ENCODE data around the gene GJA8.
"Not testable (repeated sequence)": the region's sequence is repeated elsewhere in the genome, so short reads cannot be mapped to it uniquely, and the experiment has no call there.

GJA8 gene

DNA sequence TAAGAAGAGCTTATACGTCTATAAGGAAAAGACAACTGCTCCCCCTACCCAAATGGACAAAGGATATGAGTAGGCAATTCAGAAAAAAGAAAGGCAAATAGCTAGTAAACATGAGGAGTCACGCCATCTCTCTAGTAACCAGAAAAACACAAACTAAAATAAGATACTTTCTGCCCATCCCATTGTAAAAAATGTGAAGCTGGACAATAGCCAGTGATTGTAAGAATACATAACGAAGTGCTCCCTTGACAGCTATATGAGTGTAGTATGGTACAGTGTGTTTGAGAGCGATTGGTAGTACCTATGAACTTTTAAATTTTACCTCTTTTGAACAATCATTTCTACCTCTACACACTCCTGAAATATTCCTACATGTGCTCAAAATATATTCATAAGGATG is 7.5 kb upstream of the GJA8 start:
- H3K9me3 ChIP-seq (ENCODE audit: control insufficient read depth, insufficient read depth, low read length), result no peaks in the 10 kb centered on the region
- no peaks in the 10 kb centered on the region for H3K27me3 ChIP-seq (ENCODE audit: control insufficient read depth, insufficient read depth, low read length)
- no peak overlapping the region for H3K4me3 ChIP-seq (ENCODE audit: low read depth, low read length)
- peaks cover 3% of the 10 kb centered on the region for H3K4me1 ChIP-seq (ENCODE audit: control insufficient read depth, insufficient read depth, low read length)
- no peaks in the 10 kb centered on the region for H3K36me3 ChIP-seq (ENCODE audit: control insufficient read depth, insufficient read depth, low read length)
- no peak overlapping the region for H3K9ac ChIP-seq (ENCODE audit: low read depth, low read length)

- Histone ChIP-seq H3K9me3 (ENCODE audit: control insufficient read depth, insufficient read depth, low read length) (no peaks in the 10 kb centered on the region), H3K4me1 (ENCODE audit: control insufficient read depth, insufficient read depth, low read length) (peaks cover 3% of the 10 kb centered on the region), H3K27me3 (ENCODE audit: control insufficient read depth, insufficient read depth, low read length) (no peaks in the 10 kb centered on the region), H3K4me3 (ENCODE audit: low read depth, low read length) (no peak overlapping the region), H3K36me3 (ENCODE audit: control insufficient read depth, insufficient read depth, low read length) (no peaks in the 10 kb centered on the region), H3K9ac (ENCODE audit: low read depth, low read length) (no peak overlapping the region)
These were observed 5.4 kb upstream of the GJA8 start for GRCh38 chr1:147897029-147897752.

- Histone ChIP-seq H3K36me3 (ENCODE audit: control insufficient read depth, insufficient read depth, low read length) (no peaks in the 10 kb centered on the region), H3K9me3 (ENCODE audit: control insufficient read depth, insufficient read depth, low read length) (no peaks in the 10 kb centered on the region), H3K9ac (ENCODE audit: low read depth, low read length) (no peak overlapping the region), H3K4me3 (ENCODE audit: low read depth, low read length) (no peak overlapping the region), H3K4me1 (ENCODE audit: control insufficient read depth, insufficient read depth, low read length) (no peaks in the 10 kb centered on the region), H3K27me3 (ENCODE audit: control insufficient read depth, insufficient read depth, low read length) (no peaks in the 10 kb centered on the region)
These were observed 4.8 kb upstream of the GJA8 start for GRCh38 chr1:147897789-147898188.

DNA sequence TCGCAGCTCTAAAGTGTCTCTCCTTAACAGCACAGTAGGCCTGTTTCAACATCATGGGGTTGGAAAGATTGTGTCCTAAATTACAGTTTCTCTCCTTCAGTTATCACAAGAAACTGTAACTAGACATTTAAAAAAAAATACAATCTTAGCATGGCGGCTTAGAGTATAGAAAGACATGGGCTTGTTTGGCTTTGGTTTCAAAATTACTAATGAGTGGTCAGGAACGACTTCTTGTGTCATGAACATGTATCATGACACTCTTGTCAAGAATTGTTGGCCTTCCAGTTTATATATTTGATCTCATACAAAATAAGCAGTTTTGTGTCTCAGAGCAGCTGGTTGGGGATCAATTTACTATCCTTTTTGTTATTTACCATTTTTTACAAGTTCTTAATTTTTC is 2.1 kb downstream of the GJA8 start:
- Histone ChIP-seq H3K27me3 (ENCODE audit: control insufficient read depth, insufficient read depth, low read length) (peaks cover 2% of the 10 kb centered on the region), H3K4me1 (ENCODE audit: control insufficient read depth, insufficient read depth, low read length) (no peaks in the 10 kb centered on the region), H3K36me3 (ENCODE audit: control insufficient read depth, insufficient read depth, low read length) (no peaks in the 10 kb centered on the region), H3K9ac (ENCODE audit: low read depth, low read length) (no peak overlapping the region), H3K9me3 (ENCODE audit: control insufficient read depth, insufficient read depth, low read length) (no peaks in the 10 kb centered on the region), H3K4me3 (ENCODE audit: low read depth, low read length) (no peak overlapping the region)

DNA sequence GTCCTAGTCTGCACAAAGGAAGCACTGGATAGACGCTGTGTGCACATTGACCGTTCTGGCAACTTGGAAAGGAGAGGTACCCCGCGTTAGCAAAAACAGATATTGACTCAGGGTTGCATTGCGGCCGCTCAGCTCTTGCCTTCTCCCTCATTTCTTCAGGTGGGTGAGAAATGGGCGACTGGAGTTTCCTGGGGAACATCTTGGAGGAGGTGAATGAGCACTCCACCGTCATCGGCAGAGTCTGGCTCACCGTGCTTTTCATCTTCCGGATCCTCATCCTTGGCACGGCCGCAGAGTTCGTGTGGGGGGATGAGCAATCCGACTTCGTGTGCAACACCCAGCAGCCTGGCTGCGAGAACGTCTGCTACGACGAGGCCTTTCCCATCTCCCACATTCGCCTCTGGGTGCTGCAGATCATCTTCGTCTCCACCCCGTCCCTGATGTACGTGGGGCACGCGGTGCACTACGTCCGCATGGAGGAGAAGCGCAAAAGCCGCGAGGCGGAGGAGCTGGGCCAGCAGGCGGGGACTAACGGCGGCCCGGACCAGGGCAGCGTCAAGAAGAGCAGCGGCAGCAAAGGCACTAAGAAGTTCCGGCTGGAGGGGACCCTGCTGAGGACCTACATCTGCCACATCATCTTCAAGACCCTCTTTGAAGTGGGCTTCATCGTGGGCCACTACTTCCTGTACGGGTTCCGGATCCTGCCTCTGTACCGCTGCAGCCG is 5.4 kb downstream of the GJA8 start:
- H3K9ac ChIP-seq (ENCODE audit: low read depth, low read length), result no peak overlapping the region
- H3K9me3 ChIP-seq (ENCODE audit: control insufficient read depth, insufficient read depth, low read length), result no peaks in the 10 kb centered on the region
- H3K4me3 ChIP-seq (ENCODE audit: low read depth, low read length), result no peak overlapping the region
- H3K4me1 ChIP-seq (ENCODE audit: control insufficient read depth, insufficient read depth, low read length), result no peaks in the 10 kb centered on the region
- peaks cover 2% of the 10 kb centered on the region for H3K27me3 ChIP-seq (ENCODE audit: control insufficient read depth, insufficient read depth, low read length)
- H3K36me3 ChIP-seq (ENCODE audit: control insufficient read depth, insufficient read depth, low read length), result no peaks in the 10 kb centered on the region

- no peak overlapping the region for H3K4me3 ChIP-seq (ENCODE audit: low read depth, low read length)
- H3K36me3 ChIP-seq (ENCODE audit: control insufficient read depth, insufficient read depth, low read length), result no peaks in the 10 kb centered on the region
- H3K27me3 ChIP-seq (ENCODE audit: control insufficient read depth, insufficient read depth, low read length), result peaks cover 5% of the 10 kb centered on the region
- H3K9me3 ChIP-seq (ENCODE audit: control insufficient read depth, insufficient read depth, low read length), result no peaks in the 10 kb centered on the region
- H3K4me1 ChIP-seq (ENCODE audit: control insufficient read depth, insufficient read depth, low read length), result no peaks in the 10 kb centered on the region
- no peak overlapping the region for H3K9ac ChIP-seq (ENCODE audit: low read depth, low read length)
These were observed 10.0 kb downstream of the GJA8 start for GRCh38 chr1:147912553-147912952.

- no peak overlapping the region for H3K4me3 ChIP-seq (ENCODE audit: low read depth, low read length)
- H3K9ac ChIP-seq (ENCODE audit: low read depth, low read length), result no peak overlapping the region
- H3K9me3 ChIP-seq (ENCODE audit: control insufficient read depth, insufficient read depth, low read length), result no peaks in the 10 kb centered on the region
- peaks cover 5% of the 10 kb centered on the region for H3K27me3 ChIP-seq (ENCODE audit: control insufficient read depth, insufficient read depth, low read length)
- H3K4me1 ChIP-seq (ENCODE audit: control insufficient read depth, insufficient read depth, low read length), result no peaks in the 10 kb centered on the region
- H3K36me3 ChIP-seq (ENCODE audit: control insufficient read depth, insufficient read depth, low read length), result no peaks in the 10 kb centered on the region
These were observed 10.9 kb downstream of the GJA8 start for GRCh38 chr1:147913362-147913942.

- Histone ChIP-seq H3K36me3 (ENCODE audit: control insufficient read depth, insufficient read depth, low read length) (no peaks in the 10 kb centered on the region), H3K4me1 (ENCODE audit: control insufficient read depth, insufficient read depth, low read length) (peaks cover 3% of the 10 kb centered on the region), H3K9ac (ENCODE audit: low read depth, low read length) (no peak overlapping the region), H3K4me3 (ENCODE audit: low read depth, low read length) (no peak overlapping the region), H3K27me3 (ENCODE audit: control insufficient read depth, insufficient read depth, low read length) (no peaks in the 10 kb centered on the region), H3K9me3 (ENCODE audit: control insufficient read depth, insufficient read depth, low read length) (no peaks in the 10 kb centered on the region)
These were observed 17.3 kb downstream of the GJA8 start for GRCh38 chr1:147919896-147920295.

DNA sequence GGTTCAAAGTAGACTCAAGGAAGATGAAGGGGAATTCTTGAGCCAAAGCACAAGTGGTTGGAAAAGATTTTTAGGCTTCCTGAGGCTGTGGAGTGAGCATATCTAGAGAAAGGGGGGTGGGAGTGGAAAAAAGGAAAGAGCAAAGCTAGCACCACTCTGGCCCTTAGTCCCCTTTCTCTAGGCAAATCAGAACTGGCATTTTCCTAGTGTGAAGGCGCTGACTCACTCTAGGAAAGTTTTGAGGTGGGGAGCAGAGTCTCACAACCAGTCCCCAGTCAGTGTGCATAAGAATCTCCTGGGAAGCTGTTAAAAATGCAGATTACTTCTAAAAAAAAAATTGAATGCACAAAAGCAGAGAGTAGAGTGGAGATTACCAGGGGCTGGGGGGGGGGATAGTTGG is 22.2 kb downstream of the GJA8 start:
- Histone ChIP-seq H3K36me3 (ENCODE audit: control insufficient read depth, insufficient read depth, low read length) (no peaks in the 10 kb centered on the region), H3K9ac (ENCODE audit: low read depth, low read length) (no peak overlapping the region), H3K4me3 (ENCODE audit: low read depth, low read length) (no peak overlapping the region)

GRCh38 chr1:147927215-147927614 is 24.6 kb downstream of the GJA8 start:
- H3K9ac ChIP-seq (ENCODE audit: low read depth, low read length); H3K36me3 ChIP-seq (ENCODE audit: control insufficient read depth, insufficient read depth, low read length); H3K4me3 ChIP-seq (ENCODE audit: low read depth, low read length); H3K4me1 ChIP-seq (ENCODE audit: control insufficient read depth, insufficient read depth, low read length); H3K27me3 ChIP-seq (ENCODE audit: control insufficient read depth, insufficient read depth, low read length); H3K9me3 ChIP-seq (ENCODE audit: control insufficient read depth, insufficient read depth, low read length): not testable (repeated sequence)

More for the DNA sequence above, 22.2 kb downstream of the GJA8 start:
- Histone ChIP-seq H3K4me1 (ENCODE audit: control insufficient read depth, insufficient read depth, low read length) (peaks cover 4% of the 10 kb centered on the region), H3K9me3 (ENCODE audit: control insufficient read depth, insufficient read depth, low read length) (no peaks in the 10 kb centered on the region), H3K27me3 (ENCODE audit: control insufficient read depth, insufficient read depth, low read length) (no peaks in the 10 kb centered on the region)

DNA sequence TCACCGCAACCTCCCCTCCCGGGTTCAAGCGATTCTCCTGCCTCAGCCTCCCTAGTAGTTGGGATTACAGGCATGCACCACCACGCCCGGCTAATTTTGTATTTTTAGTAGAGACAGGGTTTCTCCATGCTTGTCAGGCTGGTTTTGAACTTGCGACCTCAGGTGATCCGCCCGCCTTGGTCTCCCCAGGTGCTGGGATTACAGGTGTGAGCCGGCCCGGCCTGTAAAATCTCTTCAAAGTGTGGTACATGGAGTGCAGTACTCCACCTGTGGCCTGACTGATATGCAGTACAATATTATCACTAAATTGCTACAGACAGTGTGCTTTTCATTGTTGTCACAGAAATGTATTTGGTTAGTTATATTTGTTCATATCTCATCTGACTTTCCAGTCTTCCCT is 25.1 kb downstream of the GJA8 start:
- H3K9me3 ChIP-seq (ENCODE audit: control insufficient read depth, insufficient read depth, low read length); H3K27me3 ChIP-seq (ENCODE audit: control insufficient read depth, insufficient read depth, low read length); H3K4me3 ChIP-seq (ENCODE audit: low read depth, low read length); H3K36me3 ChIP-seq (ENCODE audit: control insufficient read depth, insufficient read depth, low read length); H3K9ac ChIP-seq (ENCODE audit: low read depth, low read length); H3K4me1 ChIP-seq (ENCODE audit: control insufficient read depth, insufficient read depth, low read length): not testable (repeated sequence)
